Gastrocnemius medialis (tissue), 4 donors: ENCODE data around the gene FAM124B.

Source experiments
- POLR2A ChIP-seq, 2 donors: fragments of 450-650 bp; IDR thresholded peaks; one replicate each; pipeline ENCODE4 v1.6.1; 2017; ENCODE audit warnings: antibody characterized with exemption in 2 of 2, mild to moderate bottlenecking in 2 of 2, moderate library complexity in 2 of 2
- TF ChIP-seq, protein P1 (sequence below), 5 experiments: fragments of 450-650 bp in 3 of 5; fragments of 200-600 bp in 2 of 5; sonication (generic) in 2 of 5; IDR thresholded peaks in 4 of 5; conservative IDR thresholded peaks in 1 of 5; 1 replicate in 4 of 5; 2 replicates in 1 of 5; pipeline ENCODE4 v1.5.1; 2016 to 2019; ENCODE audit warnings: antibody characterized with exemption in 5 of 5, mild to moderate bottlenecking in 3 of 5, moderate library complexity in 3 of 5

DNA sequence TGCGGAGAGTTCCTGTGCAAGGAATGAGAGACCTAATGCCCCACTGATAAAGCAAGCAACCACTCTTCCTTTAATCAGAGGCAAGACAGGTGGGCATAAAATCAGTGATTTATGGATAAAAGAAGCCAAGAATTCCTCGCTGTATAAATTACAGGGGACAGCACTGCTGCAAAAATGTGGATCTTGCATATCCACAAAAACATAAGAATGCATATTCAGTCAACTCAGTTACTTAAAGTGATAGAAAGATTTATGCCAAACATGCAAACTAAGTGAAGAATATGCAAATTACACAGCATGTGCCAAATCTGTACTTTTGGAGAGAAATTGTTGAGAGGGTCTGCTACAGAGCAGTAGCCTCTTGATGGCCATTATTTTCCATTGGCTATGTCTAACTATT lies 67.2 kb downstream of the FAM124B start:
- TF ChIP-seq, protein P1, sequence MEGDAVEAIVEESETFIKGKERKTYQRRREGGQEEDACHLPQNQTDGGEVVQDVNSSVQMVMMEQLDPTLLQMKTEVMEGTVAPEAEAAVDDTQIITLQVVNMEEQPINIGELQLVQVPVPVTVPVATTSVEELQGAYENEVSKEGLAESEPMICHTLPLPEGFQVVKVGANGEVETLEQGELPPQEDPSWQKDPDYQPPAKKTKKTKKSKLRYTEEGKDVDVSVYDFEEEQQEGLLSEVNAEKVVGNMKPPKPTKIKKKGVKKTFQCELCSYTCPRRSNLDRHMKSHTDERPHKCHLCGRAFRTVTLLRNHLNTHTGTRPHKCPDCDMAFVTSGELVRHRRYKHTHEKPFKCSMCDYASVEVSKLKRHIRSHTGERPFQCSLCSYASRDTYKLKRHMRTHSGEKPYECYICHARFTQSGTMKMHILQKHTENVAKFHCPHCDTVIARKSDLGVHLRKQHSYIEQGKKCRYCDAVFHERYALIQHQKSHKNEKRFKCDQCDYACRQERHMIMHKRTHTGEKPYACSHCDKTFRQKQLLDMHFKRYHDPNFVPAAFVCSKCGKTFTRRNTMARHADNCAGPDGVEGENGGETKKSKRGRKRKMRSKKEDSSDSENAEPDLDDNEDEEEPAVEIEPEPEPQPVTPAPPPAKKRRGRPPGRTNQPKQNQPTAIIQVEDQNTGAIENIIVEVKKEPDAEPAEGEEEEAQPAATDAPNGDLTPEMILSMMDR (IDR thresholded peaks at IDR 0.05 in 4 of 5, conservative IDR thresholded peaks at IDR 0.05 in 1 of 5) = no peak
- TF ChIP-seq POLR2A (IDR thresholded peaks at IDR 0.05) = no peak
